NCI-H128 (cell line): ENCODE measurements around the gene JMJD6.
"Not testable (repeated sequence)": the region's sequence is repeated elsewhere in the genome, so short reads cannot be mapped to it uniquely, and the experiment has no call there.

Experiments
- DNase-seq: peaks from one replicate; lab custom pipeline; 2025; ENCODE audit not compliant: unreplicated experiment; lab: John Stamatoyannopoulos, UW

Gene JMJD6

DNA sequence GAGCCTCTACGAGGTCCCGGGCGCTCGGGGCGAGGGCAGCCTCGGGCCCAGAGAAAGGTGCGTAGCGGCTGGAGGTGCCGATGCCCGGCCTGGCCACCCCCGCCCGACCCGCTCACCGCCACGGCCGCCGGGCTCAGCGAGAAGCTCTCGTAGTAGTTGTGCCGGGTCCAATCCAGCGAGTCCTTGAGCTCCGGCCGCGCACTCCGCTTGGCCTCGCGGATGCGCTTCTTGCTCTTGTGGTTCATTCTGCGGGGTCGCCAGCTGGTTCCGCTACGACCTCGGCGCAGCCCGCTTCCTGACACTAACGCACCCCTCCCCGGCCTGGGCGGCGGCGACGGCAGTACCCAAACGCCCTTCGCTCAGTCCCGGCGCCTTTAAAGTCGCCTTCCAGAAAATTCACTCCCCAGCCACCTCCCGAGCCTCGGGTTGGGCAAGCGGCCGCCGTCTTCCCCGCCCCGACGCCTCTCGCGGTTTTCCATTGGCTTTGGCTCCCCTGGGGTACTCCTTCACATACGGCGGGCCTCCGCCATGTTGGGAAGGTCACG is at the start of gene JMJD6:
JMJD6 (minus strand) TSS at position 376 of the 545 bp plus-strand sequence; CDS start at position 245, 131 bp downstream.
- DNase-seq = peak; percentile 89

DNA sequence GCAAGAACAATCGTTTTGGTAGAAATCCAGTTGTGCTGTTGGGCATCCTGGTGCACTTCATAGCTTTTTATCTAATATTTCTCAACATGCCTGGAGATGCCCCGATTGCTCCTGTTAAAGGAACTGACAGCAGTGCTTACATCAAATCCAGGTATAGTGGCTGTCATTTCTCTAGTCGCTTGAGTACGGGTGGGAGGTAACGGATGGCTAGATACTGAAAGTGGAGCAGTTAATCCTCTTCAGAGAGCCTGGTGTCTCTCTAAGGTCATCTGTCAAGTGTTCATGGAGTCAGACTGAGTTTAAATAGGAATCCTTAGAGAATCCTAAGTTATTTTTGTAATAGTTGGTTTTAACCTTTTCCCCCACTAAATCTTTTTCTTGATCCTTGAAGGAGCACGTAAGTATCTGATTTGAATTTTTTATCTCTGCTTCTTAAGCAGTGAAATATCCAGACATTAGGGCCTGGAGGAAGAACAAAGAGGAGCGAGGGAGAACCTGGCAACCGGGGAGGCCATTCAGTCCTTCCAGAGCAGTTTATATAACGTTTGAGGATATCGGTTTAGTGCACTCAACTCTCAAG is 48.7 kb upstream of the JMJD6 start:
- no peak for DNase-seq

DNA sequence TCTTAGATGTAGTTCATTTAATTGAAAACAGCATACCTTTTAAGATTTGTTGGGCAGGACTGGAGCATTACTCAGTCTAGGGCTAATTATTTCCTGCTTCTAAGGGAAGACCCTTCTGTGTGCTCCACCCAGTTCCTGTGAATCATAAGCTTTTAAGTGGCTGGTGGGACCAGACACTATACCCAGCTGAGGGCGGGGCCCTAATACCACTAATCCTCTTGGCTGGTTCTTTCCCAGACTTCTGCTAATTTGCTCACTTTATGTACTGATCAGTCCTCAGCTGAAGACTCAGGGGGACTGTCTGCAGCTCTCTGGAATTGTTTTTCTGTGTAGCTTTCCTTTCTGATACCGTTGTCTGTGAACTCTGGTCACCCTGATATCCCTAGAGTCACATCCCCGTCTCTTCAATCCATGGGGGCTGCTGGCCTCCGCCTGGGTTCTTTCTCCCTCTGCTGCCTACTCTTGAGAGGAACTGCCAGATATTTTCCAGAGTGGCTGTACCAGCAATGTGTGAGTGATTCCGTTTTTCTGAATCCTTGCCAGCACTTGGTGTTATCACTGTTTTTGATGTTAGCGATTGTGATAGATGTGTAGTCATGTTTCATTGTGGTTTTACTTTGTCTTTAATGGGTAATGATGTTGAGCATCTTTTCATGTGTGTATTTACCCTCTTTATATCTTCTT is 46.6 kb upstream of the JMJD6 start:
- no peak for DNase-seq

DNA sequence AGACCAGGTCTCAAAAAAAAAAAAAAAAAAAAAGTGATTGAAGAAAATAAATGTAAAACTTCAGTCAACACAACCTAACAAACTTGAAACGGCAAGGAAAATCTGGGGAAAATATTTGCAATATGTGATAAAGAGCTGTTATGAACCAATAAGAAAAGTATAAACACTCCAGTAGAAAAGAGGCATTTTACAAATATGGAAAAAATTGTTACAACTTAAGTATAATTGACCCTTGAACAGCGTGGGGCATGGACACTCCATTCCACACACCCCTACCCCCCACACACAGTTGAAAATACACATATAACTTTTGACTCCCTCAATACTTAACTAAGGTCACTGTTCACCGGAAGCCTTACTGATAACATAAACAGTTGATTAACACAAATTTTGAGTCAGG is 32.2 kb upstream of the JMJD6 start:
- no peak for DNase-seq

DNA sequence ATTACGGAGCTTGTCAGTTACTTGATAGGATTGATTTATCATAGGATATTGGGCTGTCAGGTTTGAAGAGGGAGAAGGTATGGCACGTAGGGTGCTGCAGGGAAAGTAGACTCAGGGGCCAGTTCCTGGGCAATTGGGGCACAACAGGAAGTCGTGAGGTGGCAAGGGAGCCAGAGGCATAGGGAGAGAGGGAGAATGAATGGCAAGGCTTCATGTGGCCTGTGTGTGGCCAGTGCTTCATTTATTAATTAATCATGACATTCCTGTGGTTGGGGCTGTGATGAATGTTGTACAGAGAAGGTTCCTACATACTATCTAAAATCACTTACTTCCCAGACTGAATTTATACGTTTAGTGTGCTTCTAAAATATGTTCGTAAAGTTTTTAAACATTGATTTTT is 30.9 kb upstream of the JMJD6 start:
- no peak for DNase-seq

DNA sequence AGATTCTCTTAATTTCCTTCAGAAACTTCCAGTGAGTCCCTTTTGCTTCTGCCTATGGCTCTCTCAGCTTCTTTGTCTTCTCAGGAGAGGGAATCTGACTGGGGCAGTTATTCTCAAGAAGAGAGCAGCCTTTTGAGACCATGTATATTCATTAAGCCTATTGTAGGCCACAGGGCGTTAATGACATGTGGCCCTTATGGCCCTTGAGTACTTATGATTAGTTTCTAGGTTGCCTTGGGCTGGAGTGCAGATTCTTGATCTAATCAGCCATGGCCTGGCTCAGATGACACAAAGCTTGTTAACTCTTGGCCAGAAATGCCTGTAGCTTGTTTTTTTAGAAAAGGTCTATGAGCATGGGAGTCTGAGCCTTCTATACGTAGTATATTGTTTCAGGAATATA is 28.9 kb upstream of the JMJD6 start:
- no peak for DNase-seq

DNA sequence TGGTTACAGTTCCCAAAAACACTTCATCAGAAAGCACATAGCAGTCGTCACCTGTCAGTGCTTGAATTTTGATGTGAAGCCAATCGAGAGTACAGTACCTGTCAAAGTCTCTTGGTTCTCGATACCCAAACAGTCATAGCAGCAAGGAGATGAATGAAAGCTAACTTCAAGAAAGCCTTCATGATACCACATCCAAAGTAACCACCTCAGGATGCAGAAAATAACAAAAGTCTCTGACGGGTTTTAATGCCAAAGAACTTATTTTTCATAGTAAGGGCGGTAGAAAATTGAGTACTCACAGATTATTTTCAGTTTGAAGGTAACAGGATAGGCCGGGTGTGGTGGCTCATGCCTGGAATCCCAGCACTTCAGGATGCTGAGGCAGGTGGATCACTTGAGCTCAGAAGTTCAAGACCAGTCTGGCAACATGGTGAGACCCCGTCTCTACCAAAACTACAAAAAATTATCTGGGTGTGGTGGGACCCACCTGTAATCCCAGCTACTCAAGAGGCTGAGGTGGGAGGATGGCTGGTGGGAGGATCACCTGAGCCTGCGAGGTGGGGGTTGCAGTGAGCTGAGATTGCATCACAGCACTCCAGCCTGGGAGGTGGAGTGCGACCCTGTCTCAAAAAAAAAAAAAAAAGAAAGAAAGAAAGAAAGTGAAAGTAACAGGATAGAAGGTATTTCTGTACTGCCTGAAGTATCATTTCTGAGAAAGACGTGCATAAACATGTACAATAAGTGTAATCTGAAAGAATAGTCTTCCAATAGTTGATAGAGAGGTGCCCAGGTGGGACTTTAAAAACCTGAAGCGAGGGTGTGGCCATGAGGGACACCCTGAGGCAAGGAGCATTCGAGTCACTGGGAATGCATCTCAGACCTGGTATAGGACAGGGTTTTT is 26.9 kb upstream of the JMJD6 start:
- no peak for DNase-seq

DNA sequence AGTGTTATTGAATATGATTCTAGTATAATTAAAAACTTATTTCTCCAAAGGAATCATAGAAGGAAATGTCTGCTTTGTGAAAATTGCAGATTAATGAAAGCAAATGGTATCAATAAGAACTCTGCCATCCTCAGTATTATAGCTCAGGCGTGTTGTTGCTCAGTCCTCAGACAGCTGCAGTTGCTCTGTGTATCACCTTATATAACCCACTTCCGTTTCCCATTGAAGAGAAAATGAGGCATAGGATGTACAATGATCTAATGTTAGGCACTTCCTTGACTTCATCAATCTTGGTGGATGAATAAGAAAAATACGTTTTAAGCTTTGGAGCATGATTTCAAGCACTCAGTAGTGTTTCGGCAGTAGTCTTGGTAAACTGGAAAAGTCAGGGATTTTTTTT is 25.6 kb upstream of the JMJD6 start:
- no peak for DNase-seq

DNA sequence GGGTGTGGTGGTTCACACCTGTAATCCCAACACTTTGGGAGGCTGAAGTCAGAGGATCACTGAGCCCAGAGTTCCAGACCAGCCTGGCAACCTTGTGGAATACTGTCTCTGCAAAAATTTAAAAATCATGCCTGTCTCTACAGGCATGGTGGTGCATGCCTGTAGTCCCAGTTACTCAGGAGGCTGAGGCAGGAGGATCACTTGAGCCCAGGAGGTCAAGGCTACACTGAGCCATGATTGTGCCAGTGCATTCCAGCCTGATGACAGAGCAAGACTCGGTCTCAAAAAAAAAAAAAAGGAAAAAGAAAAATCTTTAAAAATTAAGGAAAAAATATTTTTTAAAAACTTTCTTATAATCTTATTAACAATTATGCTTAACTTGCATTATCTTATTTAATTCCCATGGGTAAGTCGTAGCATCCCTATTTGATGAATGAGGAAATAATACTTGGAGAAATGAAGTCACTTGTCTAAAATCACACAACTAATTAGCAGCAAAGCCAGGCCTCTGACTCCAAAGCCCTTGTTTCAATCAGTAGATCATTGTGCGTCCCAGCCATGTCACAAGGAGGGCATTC is 25.1 kb upstream of the JMJD6 start:
- no peak for DNase-seq

DNA sequence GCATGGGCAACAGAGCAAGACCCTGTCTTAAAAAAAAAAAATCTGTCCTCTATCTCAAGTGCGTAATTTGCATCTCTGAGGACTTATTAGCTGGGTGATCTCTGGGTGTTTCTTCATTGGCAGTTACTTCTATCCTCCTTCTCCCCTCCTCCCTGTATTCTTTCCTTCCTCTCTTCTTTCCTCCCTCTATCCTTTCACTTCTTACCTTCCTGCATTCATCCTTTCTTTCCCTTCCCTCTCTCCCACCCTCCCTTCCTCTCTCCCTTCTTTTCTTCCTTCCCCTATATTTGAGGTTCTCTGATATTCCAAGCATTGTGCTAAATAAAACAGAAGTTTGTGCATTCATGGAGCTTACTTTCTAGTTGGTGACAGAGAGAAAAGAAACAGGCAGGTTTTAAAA is 22.3 kb upstream of the JMJD6 start:
- DNase-seq = no peak

DNA sequence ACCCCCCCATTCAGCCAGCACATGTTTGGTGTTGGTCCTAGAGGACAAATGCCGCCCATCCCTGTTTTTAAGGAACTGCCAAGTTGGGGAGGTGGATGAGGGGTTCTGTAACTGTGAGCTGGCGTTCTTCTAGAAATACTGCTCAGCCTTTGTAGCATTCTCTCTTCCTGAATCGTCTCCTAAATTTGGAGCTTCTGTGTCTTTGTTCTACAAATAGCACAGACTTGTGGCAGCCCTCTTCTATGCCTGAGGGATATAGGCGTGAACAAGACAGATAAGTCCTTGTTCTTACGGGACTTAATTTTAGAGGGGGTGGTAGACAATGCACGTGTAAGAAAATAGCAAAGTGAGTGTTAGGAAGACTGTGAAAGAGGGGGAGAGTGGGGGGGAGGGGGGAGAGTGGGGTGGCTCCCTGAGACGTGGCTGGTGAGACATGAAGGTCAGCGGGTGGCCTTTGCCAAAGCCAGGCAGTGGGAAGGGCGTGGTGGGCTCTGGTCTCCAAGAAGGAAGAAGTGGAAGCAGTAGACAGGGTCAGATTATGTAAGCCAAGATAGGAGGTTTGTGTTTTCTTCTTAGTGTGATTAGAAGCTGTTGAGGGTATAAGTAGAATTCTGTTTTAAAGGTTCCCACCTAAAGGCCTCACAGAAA is 21.4 kb upstream of the JMJD6 start:
- no peak for DNase-seq

DNA sequence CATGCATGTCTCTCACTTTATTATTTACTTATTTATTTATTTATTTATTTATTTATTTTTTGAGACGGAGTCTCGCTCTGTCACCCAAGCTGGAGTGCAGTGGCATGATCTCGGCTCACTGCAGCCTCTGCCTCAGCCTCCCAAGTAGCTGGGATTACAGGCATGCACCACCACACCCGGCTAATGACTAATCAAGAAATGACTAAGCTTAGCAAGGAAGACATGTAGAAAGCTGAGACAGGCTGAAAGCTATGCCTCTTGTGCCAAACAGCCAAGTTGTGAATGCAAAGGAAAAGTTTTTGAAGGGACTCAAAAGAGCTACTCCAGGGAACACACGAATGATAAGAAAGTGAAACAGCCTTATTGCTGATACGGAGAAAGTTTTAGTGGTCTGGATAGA is 19.4 kb upstream of the JMJD6 start:
- DNase-seq = not testable (repeated sequence)

DNA sequence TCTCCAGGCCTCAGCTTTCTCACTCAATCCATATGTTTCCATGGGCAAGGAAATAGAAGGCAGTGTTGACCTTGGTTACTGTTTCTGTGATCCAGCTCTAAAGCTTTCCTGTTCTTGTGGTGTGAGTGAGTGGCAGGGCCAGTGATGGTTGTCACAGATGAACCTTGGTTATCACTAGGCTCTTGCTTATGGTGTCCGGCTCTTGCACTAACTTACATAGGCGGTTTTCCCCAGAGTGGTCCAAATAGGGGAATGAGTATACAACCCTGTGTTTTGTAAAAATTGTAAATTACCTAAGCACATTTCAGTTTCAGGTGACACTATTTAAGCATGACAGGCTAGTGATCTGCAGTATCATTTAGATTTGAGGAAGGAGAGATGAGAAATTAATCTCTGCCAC is 18.3 kb upstream of the JMJD6 start:
- no peak for DNase-seq

DNA sequence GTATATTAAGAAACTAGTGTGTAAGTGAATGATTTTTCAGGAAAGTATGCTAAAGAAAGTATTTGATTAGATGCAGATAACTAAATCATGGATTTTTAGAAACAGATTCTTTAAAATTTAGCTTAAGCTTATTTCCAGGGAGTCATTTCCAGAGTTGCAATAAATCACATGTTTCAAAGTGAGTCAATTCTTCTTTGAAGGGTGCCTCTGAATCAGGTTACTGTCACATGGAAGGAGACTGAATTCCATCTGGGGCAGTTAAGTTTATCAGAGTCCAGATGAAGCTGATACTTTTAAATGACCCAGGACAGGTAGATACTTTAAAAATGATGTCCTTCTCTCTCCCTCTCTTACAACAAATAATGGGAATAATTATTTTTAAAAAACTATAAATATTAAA is 16.6 kb upstream of the JMJD6 start:
- DNase-seq = no peak

DNA sequence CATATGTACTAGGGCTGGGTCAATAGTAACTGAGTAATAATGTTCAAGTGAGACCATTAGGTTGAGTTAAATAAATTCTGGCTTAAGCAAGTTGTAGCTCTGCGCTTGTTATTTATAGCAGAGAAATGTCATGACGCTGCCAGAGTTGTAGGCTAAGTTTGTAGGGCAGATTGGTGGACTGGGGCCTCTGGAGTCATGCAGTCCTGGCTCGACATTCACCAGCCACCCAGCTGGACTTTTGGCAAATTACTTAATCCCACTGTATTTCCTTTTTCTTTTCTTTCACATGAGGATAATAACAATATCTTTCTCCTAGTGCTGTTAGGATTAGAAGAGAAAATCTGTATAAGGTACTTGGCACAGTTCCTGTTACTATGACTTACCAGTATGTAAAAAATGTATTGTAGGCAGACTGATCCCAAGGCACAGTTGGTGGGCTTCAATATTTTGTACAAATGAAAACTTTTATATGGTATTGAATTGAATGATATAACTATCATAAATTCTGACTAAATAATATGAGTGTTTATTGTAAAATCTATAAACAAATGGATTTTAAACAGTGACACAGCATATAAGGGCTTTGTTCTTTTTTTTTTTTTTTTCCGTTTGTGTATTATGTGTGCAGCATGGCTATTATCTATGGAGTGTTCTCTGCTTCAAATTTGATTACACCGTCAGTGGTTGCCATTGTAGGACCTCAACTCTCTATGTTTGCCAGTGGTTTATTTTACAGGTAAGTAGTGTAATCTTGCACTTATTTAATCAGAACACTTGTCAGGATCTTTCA is 14.1 kb upstream of the JMJD6 start:
- DNase-seq = no peak

DNA sequence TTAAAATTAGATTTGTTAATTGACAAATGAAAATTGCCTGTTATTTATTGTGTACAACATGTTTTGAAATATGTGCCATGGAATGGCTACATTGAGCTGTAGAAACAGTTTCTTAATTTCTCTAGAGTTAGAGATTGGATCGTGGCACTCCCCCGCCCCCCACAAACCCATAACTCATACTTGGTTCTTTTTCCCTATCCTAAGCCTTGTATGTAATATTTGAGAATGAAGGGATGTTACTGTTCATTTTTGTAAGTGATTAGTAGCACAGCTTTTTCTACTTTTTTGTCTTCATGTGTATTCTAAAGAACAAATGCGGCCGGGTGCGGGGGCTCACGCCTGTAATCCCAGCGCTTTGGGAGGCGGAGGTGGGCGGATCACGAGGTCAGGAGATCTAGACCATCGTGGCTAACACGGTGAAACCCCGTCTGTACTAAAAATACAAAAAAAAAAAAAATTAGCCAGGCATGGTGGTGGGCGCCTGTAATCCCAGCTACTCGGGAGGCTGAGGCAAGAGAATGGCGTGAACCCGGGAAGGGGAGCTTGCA is 13.2 kb upstream of the JMJD6 start:
- not testable (repeated sequence) for DNase-seq

DNA sequence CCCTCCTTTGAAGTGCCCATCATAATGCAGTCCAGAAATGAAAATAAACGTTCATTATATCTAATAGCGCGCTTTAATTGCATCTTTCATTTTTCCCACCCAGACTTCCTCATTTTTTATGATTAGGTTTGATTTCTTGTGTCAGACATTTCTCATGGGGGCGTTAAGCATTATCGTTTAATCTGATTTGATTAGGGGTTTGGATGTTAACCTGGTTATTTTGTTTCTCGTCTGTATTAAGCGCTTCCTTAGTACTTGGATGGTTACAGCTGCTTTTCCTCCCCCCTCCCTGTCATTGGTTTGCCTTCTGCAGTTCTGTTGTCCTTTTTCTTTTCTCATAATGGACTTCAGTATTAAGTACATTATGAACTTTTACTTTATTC is 12.1 kb upstream of the JMJD6 start:
- DNase-seq = no peak

DNA sequence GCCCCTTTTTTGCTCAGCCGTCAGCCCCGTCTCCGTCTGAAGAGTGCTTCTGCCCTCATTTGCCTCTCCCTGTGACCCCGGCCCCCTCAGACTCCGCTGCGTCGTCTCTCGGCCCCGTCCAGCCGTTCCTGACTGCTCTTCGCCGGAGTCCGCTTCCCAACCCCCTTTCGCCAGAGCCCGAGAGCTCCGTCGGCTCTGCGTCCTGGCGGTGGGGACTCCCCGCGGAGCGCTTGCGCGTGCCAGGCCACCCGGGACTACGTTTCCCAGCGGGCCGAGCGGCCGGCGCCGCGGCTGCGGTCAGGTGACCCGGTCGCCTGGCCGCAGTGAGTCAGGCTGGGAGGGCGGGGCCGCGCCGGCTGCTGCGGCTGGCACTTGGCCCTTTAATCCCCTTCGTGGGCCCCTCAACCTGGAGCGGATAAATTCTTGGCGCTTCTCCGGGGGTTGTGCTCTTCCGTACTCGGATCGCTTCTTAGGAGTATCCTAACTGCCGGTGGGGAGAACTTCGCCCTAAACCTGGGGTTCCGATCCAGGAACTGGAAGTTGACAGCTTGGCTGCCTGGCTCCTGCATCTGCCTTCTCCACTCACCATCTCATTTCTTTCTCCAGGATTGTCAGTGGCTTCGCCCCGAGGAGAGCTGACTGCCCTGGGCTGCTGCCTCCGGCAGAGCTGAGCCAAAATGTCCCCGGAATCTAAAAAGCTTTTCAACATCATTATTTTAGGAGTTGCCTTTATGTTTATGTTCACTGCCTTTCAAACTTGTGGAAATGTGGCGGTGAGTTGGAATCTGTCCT is 11.5 kb upstream of the JMJD6 start, which contains the start of gene MFSD11:
MFSD11 (plus strand) TSS at position 444 of the 792 bp plus-strand sequence; CDS start at position 678, 234 bp downstream.
- peak; percentile 78 for DNase-seq
